ENCODE results near the gene ZNF497. TPM values are rescaled to one million over a fixed set of nuclear protein-coding genes. Genes with fewer than 3 reads are reported as not detected.

ZNF497 gene
- total and polyA plus RNA-seq, 2 of the 13 experiments (the other 11 are each of a cell fraction or from before 2014, with no cell fraction given), result 1.5 to 1.9 TPM

DNA sequence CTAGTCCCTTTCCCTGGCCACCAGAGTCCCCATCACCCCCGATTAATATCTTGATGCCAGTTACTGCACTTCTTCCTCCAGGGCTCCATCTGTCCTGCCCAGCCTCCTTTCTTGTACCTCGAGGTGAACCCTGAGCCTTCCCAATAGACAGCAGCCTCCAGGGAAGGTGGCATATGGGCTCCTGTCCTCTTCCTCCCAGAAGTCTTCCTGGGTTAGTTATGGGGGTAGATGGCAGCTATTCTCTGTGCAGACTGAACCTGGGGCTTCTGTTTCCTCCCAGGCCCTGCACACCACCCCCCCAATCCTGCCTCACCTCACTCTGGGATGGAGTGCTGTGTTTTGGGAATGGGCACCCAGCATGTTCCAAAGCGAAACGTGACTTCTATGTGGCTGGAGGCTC is 35.5 kb upstream of the ZNF497 start (continued):
- TF ChIP-seq, protein P1, sequence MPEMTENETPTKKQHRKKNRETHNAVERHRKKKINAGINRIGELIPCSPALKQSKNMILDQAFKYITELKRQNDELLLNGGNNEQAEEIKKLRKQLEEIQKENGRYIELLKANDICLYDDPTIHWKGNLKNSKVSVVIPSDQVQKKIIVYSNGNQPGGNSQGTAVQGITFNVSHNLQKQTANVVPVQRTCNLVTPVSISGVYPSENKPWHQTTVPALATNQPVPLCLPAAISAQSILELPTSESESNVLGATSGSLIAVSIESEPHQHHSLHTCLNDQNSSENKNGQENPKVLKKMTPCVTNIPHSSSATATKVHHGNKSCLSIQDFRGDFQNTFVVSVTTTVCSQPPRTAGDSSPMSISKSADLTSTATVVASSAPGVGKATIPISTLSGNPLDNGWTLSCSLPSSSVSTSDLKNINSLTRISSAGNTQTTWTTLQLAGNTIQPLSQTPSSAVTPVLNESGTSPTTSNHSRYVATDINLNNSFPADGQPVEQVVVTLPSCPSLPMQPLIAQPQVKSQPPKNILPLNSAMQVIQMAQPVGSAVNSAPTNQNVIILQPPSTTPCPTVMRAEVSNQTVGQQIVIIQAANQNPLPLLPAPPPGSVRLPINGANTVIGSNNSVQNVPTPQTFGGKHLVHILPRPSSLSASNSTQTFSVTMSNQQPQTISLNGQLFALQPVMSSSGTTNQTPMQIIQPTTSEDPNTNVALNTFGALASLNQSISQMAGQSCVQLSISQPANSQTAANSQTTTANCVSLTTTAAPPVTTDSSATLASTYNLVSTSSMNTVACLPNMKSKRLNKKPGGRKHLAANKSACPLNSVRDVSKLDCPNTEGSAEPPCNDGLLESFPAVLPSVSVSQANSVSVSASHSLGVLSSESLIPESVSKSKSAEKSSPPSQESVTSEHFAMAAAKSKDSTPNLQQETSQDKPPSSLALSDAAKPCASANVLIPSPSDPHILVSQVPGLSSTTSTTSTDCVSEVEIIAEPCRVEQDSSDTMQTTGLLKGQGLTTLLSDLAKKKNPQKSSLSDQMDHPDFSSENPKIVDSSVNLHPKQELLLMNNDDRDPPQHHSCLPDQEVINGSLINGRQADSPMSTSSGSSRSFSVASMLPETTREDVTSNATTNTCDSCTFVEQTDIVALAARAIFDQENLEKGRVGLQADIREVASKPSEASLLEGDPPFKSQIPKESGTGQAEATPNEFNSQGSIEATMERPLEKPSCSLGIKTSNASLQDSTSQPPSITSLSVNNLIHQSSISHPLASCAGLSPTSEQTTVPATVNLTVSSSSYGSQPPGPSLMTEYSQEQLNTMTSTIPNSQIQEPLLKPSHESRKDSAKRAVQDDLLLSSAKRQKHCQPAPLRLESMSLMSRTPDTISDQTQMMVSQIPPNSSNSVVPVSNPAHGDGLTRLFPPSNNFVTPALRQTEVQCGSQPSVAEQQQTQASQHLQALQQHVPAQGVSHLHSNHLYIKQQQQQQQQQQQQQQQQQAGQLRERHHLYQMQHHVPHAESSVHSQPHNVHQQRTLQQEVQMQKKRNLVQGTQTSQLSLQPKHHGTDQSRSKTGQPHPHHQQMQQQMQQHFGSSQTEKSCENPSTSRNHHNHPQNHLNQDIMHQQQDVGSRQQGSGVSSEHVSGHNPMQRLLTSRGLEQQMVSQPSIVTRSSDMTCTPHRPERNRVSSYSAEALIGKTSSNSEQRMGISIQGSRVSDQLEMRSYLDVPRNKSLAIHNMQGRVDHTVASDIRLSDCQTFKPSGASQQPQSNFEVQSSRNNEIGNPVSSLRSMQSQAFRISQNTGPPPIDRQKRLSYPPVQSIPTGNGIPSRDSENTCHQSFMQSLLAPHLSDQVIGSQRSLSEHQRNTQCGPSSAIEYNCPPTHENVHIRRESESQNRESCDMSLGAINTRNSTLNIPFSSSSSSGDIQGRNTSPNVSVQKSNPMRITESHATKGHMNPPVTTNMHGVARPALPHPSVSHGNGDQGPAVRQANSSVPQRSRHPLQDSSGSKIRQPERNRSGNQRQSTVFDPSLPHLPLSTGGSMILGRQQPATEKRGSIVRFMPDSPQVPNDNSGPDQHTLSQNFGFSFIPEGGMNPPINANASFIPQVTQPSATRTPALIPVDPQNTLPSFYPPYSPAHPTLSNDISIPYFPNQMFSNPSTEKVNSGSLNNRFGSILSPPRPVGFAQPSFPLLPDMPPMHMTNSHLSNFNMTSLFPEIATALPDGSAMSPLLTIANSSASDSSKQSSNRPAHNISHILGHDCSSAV (CRISPR knock-in tag; IDR thresholded peaks at IDR 0.05; ENCODE audit: borderline replicate concordance), result no peak
- TF ChIP-seq ZNF850 (CRISPR knock-in tag; conservative IDR thresholded peaks at IDR 0.05) (no peak), ZBTB7B (CRISPR knock-in tag; IDR thresholded peaks at IDR 0.05) (no peak), GATAD1 (CRISPR knock-in tag; IDR thresholded peaks at IDR 0.05) (no peak)
- TF ChIP-seq, protein P2, sequence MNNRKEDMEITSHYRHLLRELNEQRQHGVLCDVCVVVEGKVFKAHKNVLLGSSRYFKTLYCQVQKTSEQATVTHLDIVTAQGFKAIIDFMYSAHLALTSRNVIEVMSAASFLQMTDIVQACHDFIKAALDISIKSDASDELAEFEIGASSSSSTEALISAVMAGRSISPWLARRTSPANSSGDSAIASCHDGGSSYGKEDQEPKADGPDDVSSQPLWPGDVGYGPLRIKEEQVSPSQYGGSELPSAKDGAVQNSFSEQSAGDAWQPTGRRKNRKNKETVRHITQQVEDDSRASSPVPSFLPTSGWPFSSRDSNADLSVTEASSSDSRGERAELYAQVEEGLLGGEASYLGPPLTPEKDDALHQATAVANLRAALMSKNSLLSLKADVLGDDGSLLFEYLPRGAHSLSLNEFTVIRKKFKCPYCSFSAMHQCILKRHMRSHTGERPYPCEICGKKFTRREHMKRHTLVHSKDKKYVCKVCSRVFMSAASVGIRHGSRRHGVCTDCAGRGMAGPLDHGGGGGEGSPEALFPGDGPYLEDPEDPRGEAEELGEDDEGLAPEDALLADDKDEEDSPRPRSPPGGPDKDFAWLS (CRISPR knock-in tag; IDR thresholded peaks at IDR 0.05; ENCODE audit: borderline replicate concordance), result no peak
- TF ChIP-seq, protein P3, sequence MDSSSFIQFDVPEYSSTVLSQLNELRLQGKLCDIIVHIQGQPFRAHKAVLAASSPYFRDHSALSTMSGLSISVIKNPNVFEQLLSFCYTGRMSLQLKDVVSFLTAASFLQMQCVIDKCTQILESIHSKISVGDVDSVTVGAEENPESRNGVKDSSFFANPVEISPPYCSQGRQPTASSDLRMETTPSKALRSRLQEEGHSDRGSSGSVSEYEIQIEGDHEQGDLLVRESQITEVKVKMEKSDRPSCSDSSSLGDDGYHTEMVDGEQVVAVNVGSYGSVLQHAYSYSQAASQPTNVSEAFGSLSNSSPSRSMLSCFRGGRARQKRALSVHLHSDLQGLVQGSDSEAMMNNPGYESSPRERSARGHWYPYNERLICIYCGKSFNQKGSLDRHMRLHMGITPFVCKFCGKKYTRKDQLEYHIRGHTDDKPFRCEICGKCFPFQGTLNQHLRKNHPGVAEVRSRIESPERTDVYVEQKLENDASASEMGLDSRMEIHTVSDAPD (CRISPR knock-in tag; IDR thresholded peaks at IDR 0.05), result no peak
